ENCODE results near the gene KSR2. TPM values are rescaled to one million over a fixed set of nuclear protein-coding genes. Genes with fewer than 3 reads are reported as not detected.

Gene KSR2
- total and polyA plus RNA-seq, 2 of the 13 experiments (the other 11 are each of a cell fraction or from before 2014, with no cell fraction given), result 0.02 TPM; not detected in 1

DNA sequence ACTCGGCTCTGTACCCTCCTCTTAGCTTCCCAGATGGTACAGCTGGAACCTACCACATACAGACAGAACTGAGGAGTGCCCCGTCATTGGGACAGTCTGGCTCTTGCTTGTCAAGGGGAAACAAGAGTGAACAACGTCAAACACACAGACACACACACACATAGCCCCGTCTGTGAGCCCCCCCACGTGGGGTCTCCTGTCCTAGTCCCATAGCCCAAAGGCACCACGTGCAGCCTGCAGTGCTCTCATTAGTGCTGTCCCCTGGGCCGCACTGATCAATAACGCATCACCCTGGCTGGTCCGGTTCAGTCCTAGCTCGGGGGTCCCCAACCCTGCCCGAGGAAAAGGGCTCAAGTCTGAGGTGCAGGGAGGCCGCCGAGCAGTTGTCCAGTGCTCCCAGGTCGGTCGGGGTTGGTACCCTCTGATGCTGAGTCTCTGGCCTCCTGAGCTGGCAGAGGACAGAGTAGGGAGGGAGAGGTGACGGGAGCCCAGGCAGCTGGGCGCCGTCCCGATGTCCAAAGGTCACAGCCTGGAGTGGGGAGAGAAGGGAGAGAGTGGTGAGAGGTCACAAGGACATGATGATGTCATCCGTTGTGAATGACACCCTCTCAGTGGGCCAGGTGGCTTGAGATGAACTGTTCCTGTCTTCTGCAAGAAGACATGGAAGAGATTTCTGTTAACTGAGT lies 502.0 kb downstream of the KSR2 start:
- Histone ChIP-seq H3K27me3 (ENCODE audit: control insufficient read depth in 1 of 2, insufficient read depth in 2 of 2, low read length in 2 of 2) (peaks cover 1 to 4% of the 10 kb centered on the region in 2 experiments; a peak in 2 of 5 replicates), H3K9me3 (ENCODE audit: low read length) (peaks cover 5% of the 10 kb centered on the region; the same call in 1 of the 2 replicates), H3K4me2 (ENCODE audit: low read depth, low read length) (no peak overlapping the region; the same call in 1 of the 2 replicates), H3K27ac (ENCODE audit: extremely low read length, insufficient read depth, low read length) (no peak overlapping the region), H3K36me3 (replicated peaks in 1 of 2; ENCODE audit: control insufficient read depth in 1 of 2, insufficient read depth in 2 of 2, low read length in 2 of 2) (no peaks in the 10 kb centered on the region), H3K9ac (ENCODE audit: insufficient read depth, low read depth, low read length) (no peak overlapping the region), H3K4me1 (ENCODE audit: insufficient read depth, low read length) (peaks cover 12% of the 10 kb centered on the region), H2AFZ (ENCODE audit: low read length) (no peak overlapping the region), H4K20me1 (ENCODE audit: insufficient read depth, low read length) (no peaks in the 10 kb centered on the region), H3K4me3 (replicated peaks in 1 of 3; ENCODE audit: insufficient read depth in 1 of 3, low read depth in 2 of 3, low read length in 3 of 3) (no peak overlapping the region), H3K79me2 (ENCODE audit: insufficient read depth, low read length) (no peaks in the 10 kb centered on the region)
- no TSS peak for BruUV-seq (replicated peaks)
- DNase-seq (ENCODE audit: low spot score) (peak; percentile 68), ATAC-seq (peak; percentile 97), FAIRE-seq (peak; percentile 43)
- intact Hi-C loops (cut with micrococcal nuclease; ENCODE audit: unreplicated experiment), result no loop called here
- ChIA-PET CTCF (ENCODE audit: low intra/inter-chr PET ratio, low total read pairs) (no interaction called here), POLR2A (no interaction called here)
- in situ Hi-C loops (cut with HindIII; ENCODE audit: extremely low pct_ligation_motif_present, low pct_unique_long_range_greater_than_20kb), result no loop called here
- 1% methylated on average over 7 of the region's 20 CpGs for WGBS (ENCODE audit: low lambda C conversion rate)
- peak; percentile 75 for TF ChIP-seq NR2C2 (CRISPR knock-in tag; IDR thresholded peaks at IDR 0.05; ENCODE audit: borderline replicate concordance)
- no peak for TF ChIP-seq RORA (CRISPR knock-in tag; IDR thresholded peaks at IDR 0.05)
- peak; percentile 53; the same call in 1 of the 2 replicates for TF ChIP-seq MEIS2 (CRISPR knock-in tag; IDR thresholded peaks at IDR 0.05)
- TF ChIP-seq PPARG (CRISPR knock-in tag; conservative IDR thresholded peaks at IDR 0.05), result 0 out of 2 replicates have a peak, but pooled peaks have one; percentile 21
- no peak for TF ChIP-seq DMAP1 (CRISPR knock-in tag; IDR thresholded peaks at IDR 0.05)
- peak; percentile 2; the same call in 1 of the 2 replicates for TF ChIP-seq CEBPB (IDR thresholded peaks at IDR 0.05; ENCODE audit: borderline replicate concordance, low read depth, low read length)
- peak; percentile 47 for TF ChIP-seq XRCC5 (optimal IDR thresholded peaks at IDR 0.05; ENCODE audit: low read length)
- no peak for TF ChIP-seq ZFP82 (CRISPR knock-in tag; IDR thresholded peaks at IDR 0.05; ENCODE audit: borderline replicate concordance)
- 0 out of 2 replicates have a peak, but pooled peaks have one; percentile 18 for TF ChIP-seq SAP130 (CRISPR knock-in tag; IDR thresholded peaks at IDR 0.05; ENCODE audit: low read depth)
- no peak for TF ChIP-seq SOX13 (IDR thresholded peaks at IDR 0.05)
- no peak for TF ChIP-seq SOX13 (CRISPR knock-in tag; conservative IDR thresholded peaks at IDR 0.05 in 1 of 2, IDR thresholded peaks at IDR 0.05 in 1 of 2)
- TF ChIP-seq, protein P1, sequence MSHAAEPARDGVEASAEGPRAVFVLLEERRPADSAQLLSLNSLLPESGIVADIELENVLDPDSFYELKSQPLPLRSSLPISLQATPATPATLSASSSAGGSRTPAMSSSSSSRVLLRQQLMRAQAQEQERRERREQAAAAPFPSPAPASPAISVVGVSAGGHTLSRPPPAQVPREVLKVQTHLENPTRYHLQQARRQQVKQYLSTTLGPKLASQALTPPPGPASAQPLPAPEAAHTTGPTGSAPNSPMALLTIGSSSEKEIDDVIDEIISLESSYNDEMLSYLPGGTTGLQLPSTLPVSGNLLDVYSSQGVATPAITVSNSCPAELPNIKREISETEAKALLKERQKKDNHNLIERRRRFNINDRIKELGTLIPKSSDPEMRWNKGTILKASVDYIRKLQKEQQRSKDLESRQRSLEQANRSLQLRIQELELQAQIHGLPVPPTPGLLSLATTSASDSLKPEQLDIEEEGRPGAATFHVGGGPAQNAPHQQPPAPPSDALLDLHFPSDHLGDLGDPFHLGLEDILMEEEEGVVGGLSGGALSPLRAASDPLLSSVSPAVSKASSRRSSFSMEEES (CRISPR knock-in tag; IDR thresholded peaks at IDR 0.05), result 0 out of 2 replicates have a peak, but pooled peaks have one; percentile 31
- TF ChIP-seq HNF4A (CRISPR knock-in tag; IDR thresholded peaks at IDR 0.05), result peak; percentile 89
- TF ChIP-seq, protein P2, sequence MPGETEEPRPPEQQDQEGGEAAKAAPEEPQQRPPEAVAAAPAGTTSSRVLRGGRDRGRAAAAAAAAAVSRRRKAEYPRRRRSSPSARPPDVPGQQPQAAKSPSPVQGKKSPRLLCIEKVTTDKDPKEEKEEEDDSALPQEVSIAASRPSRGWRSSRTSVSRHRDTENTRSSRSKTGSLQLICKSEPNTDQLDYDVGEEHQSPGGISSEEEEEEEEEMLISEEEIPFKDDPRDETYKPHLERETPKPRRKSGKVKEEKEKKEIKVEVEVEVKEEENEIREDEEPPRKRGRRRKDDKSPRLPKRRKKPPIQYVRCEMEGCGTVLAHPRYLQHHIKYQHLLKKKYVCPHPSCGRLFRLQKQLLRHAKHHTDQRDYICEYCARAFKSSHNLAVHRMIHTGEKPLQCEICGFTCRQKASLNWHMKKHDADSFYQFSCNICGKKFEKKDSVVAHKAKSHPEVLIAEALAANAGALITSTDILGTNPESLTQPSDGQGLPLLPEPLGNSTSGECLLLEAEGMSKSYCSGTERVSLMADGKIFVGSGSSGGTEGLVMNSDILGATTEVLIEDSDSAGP (CRISPR knock-in tag; IDR thresholded peaks at IDR 0.05; ENCODE audit: borderline replicate concordance), result 0 out of 2 replicates have a peak, but pooled peaks have one; percentile 32
- 0 out of 2 replicates have a peak, but pooled peaks have one; percentile 10 for TF ChIP-seq TBX3 (IDR thresholded peaks at IDR 0.05; ENCODE audit: borderline replicate concordance)
- TF ChIP-seq, protein P3, sequence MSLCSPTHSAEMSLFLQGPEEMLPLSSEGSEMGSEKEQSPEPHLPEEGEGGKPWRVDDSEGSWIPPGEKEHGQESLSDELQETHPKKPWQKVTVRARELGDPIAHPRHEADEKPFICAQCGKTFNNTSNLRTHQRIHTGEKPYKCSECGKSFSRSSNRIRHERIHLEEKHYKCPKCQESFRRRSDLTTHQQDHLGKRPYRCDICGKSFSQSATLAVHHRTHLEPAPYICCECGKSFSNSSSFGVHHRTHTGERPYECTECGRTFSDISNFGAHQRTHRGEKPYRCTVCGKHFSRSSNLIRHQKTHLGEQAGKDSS (CRISPR knock-in tag; IDR thresholded peaks at IDR 0.05; ENCODE audit: borderline replicate concordance, low read depth), result peak; percentile 32; the same call in 1 of the 2 replicates

All from HepG2 (cell line).